SHP77 treated with DMSO at 0.1 percent for 48 hours (cell line): ENCODE data around the gene LYPD6.

ENCODE experiments used
- DNase-seq: peaks from one replicate; lab custom pipeline; 2025; lab: John Stamatoyannopoulos, UW

LYPD6 gene

DNA sequence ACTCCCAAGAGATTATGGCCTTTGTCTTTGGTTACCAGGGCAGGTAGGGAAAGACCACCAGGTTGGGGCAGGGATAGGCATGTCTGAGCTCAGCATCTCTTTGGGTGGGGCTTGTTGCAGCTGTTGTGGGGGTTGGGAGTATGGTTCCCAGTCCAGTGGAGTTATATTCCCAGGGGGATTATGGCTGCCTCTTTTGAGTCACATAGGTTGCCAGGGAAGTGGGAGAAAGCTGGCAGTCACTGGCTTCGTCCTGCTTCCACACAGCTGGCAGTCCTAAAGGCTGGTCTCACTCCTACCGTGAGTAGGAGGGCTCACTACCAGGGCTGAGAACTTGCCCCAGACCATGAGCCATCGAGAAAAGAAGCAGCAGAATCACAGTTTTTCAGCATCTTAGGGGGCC is 79.1 kb downstream of the LYPD6 start:
- no peak for DNase-seq

- no peak for DNase-seq
Observed at GRCh38 chr2:149410701-149411484, 80.5 kb downstream of the LYPD6 start.

DNA sequence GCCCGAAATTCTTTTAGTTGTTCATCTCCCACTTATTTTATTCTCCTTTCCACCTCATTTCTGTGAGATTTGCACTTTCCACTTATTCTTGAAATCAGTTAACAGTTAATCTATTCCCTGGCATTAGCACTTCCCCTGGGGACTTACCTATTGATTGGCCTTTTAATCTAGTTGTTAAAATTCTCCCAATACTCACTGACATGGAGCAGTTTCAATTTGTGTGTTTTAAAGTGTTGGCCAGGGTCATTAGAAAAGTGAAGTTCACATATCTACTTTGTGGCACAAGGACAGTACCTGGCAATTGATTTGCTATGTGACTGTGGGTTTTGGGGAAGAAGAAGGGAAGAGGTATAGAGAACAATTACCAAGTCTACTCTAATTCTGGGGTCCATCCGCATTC is 83.1 kb downstream of the LYPD6 start:
- no peak for DNase-seq

GRCh38 chr2:149415086-149415485 is 84.7 kb downstream of the LYPD6 start:
- DNase-seq = no peak

DNA sequence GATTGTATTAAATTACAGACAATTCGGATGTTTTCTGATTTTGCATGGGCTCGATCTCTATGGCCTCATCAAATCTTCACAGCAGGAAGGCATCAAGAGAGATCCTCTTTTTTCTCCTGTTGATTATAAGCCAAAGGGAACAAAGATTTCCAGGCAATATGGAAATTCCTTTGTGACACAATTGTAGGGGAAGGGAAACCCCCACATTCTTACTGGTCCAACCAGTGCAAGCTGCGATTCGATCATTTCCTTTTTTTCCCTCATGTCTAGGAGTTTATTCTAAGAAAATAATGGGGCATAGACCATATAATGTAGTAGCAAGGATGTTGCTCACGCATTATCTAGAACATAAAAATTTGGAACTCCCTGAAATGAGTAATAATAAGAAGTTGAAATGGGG is 87.7 kb downstream of the LYPD6 start:
- DNase-seq = no peak

- DNase-seq = no peak
Observed at GRCh38 chr2:149420053-149420963, 89.9 kb downstream of the LYPD6 start.

DNA sequence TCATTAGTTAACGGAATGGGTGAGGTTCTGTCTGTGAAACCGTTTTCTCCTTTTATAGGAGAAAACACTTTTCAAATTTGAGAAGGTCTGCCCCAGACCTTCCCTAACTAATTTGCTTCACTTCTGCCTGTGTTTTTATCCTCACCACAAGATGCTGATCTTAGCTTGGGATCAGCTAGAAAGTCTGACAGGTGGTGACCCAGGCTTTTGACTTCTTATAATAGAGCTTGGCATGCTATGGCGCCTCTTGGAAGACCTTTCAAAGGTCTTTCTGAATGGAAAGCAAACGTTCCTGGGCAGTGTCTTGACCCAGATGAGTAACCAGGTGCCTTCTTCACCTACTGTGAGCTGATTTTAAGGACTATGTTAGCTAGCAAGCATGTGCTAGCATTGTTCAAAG is 91.4 kb downstream of the LYPD6 start:
- no peak for DNase-seq

DNA sequence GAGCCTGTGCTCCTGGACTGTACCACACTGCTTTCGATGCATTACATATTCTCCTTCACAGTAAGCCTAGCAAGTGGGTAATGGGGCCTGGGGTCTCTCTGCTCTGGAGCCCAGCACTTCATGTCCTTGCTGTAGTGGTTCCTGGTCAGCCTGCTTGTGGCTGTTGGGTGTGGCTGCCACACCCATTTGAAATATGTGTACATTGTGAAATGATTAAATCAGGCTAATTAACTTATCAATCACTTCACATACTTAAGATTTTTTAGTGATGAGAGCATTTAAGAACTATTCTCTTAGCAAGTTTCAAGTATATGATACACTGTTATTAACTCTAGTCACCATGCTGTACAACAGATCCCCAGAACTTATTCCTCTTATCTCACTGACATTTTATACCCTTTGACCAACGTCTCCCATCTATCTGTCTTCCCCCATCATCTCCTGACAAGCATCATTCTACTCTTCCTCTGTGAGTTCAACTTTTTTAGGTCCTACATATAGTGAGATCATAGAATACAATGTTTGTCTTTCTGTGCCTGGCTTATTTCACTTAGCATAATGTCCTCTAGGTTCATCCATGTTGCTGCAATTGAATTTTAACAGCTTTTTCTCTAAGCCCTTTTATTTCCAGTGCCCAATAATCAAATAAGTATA is 92.1 kb downstream of the LYPD6 start:
- no peak for DNase-seq

GRCh38 chr2:149422991-149423338 is 92.6 kb downstream of the LYPD6 start:
- no peak for DNase-seq

DNA sequence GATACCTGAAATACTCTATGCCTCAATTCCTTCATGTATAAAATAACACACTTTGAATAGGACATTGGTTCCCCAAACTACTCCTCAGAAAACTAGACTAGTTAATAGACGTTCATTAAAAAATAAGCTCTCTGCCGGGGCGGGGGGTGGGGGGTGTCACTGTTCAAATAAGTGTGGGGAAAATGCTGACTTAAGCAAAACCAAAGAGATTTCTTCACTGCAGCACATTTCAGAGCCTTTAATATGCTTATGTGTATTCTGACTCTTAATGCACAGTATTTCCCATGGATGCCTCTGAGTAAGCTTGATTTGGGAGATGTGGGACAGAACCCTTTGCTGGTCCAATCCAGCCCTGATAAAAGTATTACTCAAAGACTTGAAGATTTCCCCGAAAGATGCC is 93.2 kb downstream of the LYPD6 start:
- no peak for DNase-seq

DNA sequence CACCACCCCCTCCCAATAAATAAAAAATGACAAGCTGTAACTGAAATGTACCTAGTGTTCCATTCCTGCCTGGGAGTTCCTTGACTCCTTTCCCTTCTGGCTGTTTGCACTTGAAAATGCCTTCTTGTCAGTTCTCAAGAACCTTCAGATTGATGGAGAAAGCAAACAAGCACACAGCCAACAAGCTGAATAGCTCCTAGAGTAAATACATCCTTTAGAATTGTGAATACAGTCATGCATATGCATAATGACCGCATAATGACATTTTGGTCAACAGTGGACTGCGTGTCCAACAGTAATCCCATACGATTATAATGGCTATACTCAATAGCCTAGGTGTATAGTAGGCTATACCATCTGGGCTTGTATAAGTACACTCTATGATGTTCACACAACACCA is 97.0 kb downstream of the LYPD6 start:
- no peak for DNase-seq

DNA sequence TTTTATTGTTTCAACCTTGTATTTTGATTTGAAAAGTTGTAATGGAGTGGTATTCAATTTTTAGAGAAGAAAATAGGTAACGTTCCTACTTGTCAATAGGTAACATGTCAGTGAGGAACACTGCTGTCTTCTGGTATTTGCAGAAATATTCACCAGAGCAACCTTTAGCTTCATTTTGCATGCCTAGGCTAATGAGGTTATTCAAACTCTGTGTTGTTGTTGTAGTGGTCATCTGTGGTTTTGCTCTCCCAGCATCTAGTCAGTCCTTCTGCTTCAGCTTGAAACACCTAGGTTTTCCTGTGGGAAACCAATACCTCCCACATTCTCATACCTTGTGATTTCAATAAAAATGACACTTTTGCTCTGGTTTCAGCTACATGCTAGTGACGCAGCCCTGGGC is 98.4 kb downstream of the LYPD6 start:
- no peak for DNase-seq

- DNase-seq = no peak
Observed at GRCh38 chr2:149430743-149431736, 100.7 kb downstream of the LYPD6 start.

- no peak for DNase-seq
Observed at GRCh38 chr2:149438330-149438960, 108.1 kb downstream of the LYPD6 start.

- no peak for DNase-seq
Observed at GRCh38 chr2:149441255-149441654, 110.9 kb downstream of the LYPD6 start.

DNA sequence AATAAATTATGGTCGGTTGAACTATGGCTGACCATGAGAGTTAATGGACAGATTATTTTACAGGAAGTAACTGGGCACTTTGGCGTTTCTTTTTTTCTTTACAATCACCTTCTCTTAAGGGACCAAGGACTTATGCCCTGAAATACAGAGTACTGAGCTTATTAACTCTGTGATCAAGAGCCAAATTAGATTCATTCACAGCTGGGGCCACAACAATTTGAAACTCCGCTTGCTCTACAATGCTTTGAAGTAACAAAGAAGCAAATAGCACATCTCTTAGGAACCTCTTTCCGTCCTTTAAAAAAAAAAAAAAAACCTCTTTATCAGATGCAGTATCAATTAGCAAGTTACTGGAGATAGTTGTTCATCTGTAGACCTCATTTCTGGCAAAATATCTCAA is 112.0 kb downstream of the LYPD6 start:
- no peak for DNase-seq

DNA sequence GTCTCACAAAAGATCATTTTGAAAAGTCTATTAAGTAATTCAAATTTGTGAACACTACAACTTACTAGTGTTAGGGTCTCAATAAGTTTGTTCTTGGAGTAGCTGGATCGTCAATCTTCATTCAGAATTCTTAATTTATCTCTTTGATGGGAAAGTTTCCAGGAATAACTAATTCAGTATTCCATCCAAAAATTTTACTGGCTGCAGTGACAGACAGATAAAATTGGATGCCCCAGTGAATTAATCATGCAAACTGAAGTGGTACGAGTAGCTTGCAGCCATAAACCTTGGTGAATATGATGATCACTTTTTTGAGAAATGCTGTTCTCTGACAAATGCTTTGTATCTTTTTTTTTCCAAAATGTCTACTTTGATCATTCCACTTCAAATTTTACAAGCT is 112.8 kb downstream of the LYPD6 start:
- no peak for DNase-seq

- DNase-seq = no peak
Observed at GRCh38 chr2:149446748-149447147, 116.4 kb downstream of the LYPD6 start.

DNA sequence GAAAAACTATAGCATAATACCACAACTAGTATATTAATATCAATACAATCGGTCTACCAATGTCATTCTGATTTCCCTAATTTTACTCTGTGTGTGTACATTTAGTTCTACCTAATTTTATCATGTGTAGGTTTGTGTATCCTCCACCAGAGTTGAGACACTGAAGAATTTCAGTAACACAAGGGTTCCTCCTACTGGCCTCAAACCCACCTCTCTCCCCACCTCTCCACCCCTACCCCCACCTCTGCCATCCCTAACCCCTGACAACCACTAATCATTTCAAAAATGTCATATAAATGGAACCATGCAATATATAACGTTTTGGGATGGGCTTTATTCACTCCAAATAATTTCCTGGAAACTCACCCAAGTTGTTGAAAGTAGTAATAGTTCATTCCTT is 117.9 kb downstream of the LYPD6 start:
- no peak for DNase-seq

DNA sequence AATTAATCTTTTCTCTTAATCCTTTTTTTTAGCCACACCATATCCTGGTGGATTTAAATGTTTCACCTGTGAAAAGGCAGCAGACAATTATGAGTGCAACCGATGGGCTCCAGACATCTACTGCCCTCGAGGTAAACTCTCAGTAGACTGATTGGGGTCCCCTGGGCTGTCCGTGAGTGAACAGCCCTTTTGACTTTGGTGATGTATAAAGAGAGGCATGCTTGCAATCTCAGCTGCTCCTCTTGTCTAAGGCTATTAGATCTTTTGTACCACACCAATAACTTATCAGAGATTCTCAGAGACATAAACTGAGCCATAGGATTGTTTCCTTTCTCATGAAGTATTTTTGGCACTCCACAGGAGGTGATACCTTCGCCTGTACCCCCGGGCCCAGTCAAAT is 118.6 kb downstream of the LYPD6 start:
- DNase-seq = no peak
